DMS153 treated with DMSO at 0.1 percent for 48 hours (cell line): Measurements from ENCODE around the gene DNTTIP2.
"Not testable (repeated sequence)": the region's sequence is repeated elsewhere in the genome, so short reads cannot be mapped to it uniquely, and the experiment has no call there.

Experiments
- DNase-seq: peaks from one replicate; lab custom pipeline; 2025; ENCODE audit not compliant: unreplicated experiment; lab: John Stamatoyannopoulos, UW

Gene DNTTIP2

GRCh38 chr1:93878889-93879586, at the start of gene DNTTIP2:
DNTTIP2 (minus strand) TSS chr1:93879206; CDS start chr1:93879148, 58 bp downstream.
- peak; percentile 72 for DNase-seq

GRCh38 chr1:93925206-93925605, 46.2 kb upstream of the DNTTIP2 start:
- DNase-seq, result no peak

- no peak for DNase-seq
These were observed 40.8 kb upstream of the DNTTIP2 start for GRCh38 chr1:93919780-93920179.

GRCh38 chr1:93917302-93917701, 38.3 kb upstream of the DNTTIP2 start:
- no peak for DNase-seq

GRCh38 chr1:93910880-93911279, 31.9 kb upstream of the DNTTIP2 start:
- not testable (repeated sequence) for DNase-seq

- no peak for DNase-seq
These were observed 31.3 kb upstream of the DNTTIP2 start for GRCh38 chr1:93910305-93910704.

GRCh38 chr1:93909146-93910050, 30.4 kb upstream of the DNTTIP2 start, which contains the start of gene GCLM:
GCLM (minus strand) TSS chr1:93909430; CDS start chr1:93909163, 267 bp downstream.
- DNase-seq, result peak; percentile 78

- DNase-seq, result no peak
These were observed 29.6 kb upstream of the DNTTIP2 start for GRCh38 chr1:93908394-93909145.

- DNase-seq, result no peak
These were observed 28.7 kb upstream of the DNTTIP2 start for GRCh38 chr1:93907718-93908117.

- DNase-seq, result no peak
These were observed 27.5 kb upstream of the DNTTIP2 start for GRCh38 chr1:93906480-93906879.

- DNase-seq, result no peak
These were observed 26.7 kb upstream of the DNTTIP2 start for GRCh38 chr1:93905734-93906133.

- DNase-seq, result no peak
These were observed 26.0 kb upstream of the DNTTIP2 start for GRCh38 chr1:93905051-93905450.

- no peak for DNase-seq
These were observed 25.2 kb upstream of the DNTTIP2 start for GRCh38 chr1:93904228-93904627.

- no peak for DNase-seq
These were observed 21.9 kb upstream of the DNTTIP2 start for GRCh38 chr1:93900723-93901504.

- DNase-seq, result no peak
These were observed 20.7 kb upstream of the DNTTIP2 start for GRCh38 chr1:93899543-93900207.

- DNase-seq, result no peak
These were observed 9.9 kb upstream of the DNTTIP2 start for GRCh38 chr1:93888900-93889299.

GRCh38 chr1:93882269-93882668, 3.3 kb upstream of the DNTTIP2 start:
- DNase-seq, result no peak

- no peak for DNase-seq
These were observed 1.7 kb upstream of the DNTTIP2 start for GRCh38 chr1:93880731-93881130.

GRCh38 chr1:93878501-93878888, 511 bp downstream of the DNTTIP2 start:
- no peak for DNase-seq

GRCh38 chr1:93877529-93877928, 1.5 kb downstream of the DNTTIP2 start:
- DNase-seq, result no peak
